K562 (cell line): ENCODE results near the gene TUBB2A. TPM values are rescaled to one million over a fixed set of nuclear protein-coding genes. Genes with fewer than 3 reads are reported as not detected.
A peak's percentile ranks its signal among the peaks of the same experiment; 100 is the strongest.

Experiments
- FOXO4 ChIP-seq: fragments of 450-650 bp; formaldehyde crosslinking; IDR thresholded peaks from 2 replicates; pipeline ENCODE4 v1.4.0; 2020; ENCODE audit warnings: mild to moderate bottlenecking, moderate library complexity
- L3MBTL2 ChIP-seq: fragments of 450-650 bp; IDR thresholded peaks from 2 replicates; pipeline ENCODE4 v1.6.1; 2016; ENCODE audit warnings: mild to moderate bottlenecking, moderate library complexity
- MBD1 ChIP-seq: fragments of 250-450 bp; sonication (Bioruptor Pico); IDR thresholded peaks from 2 replicates; pipeline ENCODE4 v1.8.0; 2022; ENCODE audit warnings: inconsistent platforms
- MEIS2 ChIP-seq: fragments of 450-650 bp; IDR thresholded peaks from 2 replicates; pipeline ENCODE4 v1.6.1; 2014; ENCODE audit warnings: mild to moderate bottlenecking; ENCODE audit not compliant: partially characterized antibody
- SFPQ ChIP-seq: fragments of 200-400 bp; formaldehyde crosslinking; IDR thresholded peaks from 2 replicates; pipeline ENCODE4 v1.6.1; 2017; ENCODE audit warnings: mild to moderate bottlenecking, low read depth, low read length, moderate library complexity
- SIN3A ChIP-seq, 2 experiments: fragments of 150-350 bp in 1 of 2; IDR thresholded peaks; 2 replicates each; pipeline ENCODE4 v1.6.1; 2011 to 2016; ENCODE audit warnings: borderline replicate concordance in 2 of 2, low read depth in 2 of 2, low read length in 2 of 2, mild to moderate bottlenecking in 2 of 2, moderate library complexity in 2 of 2; ENCODE audit not compliant: control insufficient read depth in 1 of 2
- USF1 ChIP-seq: sonication (generic); formaldehyde crosslinking; IDR thresholded peaks from 2 replicates; pipeline ENCODE4 v1.9.0; 2022; ENCODE audit warnings: mild to moderate bottlenecking, missing genetic modification reagents
- ZNF3 ChIP-seq: fragments of 250-450 bp; sonication (Bioruptor Pico); IDR thresholded peaks from 2 replicates; pipeline ENCODE4 v1.5.0; 2021; ENCODE audit warnings: mild to moderate bottlenecking, moderate library complexity
- ZNF518B ChIP-seq: fragments of 250-450 bp; sonication (Bioruptor Pico); IDR thresholded peaks from 2 replicates; pipeline ENCODE4 v1.5.0; 2021; ENCODE audit warnings: mild to moderate bottlenecking, moderate library complexity
- polyA plus RNA-seq, 8 experiments: library from polyadenylated mRNA; depleted of rRNA in 4 of 8; stranded (reverse) in 5 of 8; unstranded in 3 of 8; fragments of >200 nt; fragmentation: Nextera tagmentation in 2 of 8; fragmentation: Illumina TruSeq in 1 of 8; extraction: Ambion mirVana in 2 of 8; extraction: Trizol in 1 of 8; gene quantifications; 2 replicates each; pipeline versions ENCODE4 v1.2.1 to v1.2.3, GENCODE V29; 2011 to 2014; ENCODE audit warnings: inconsistent platforms in 1 of 8, missing spikeins in 1 of 8
- total RNA-seq, 7 experiments: library from RNA; depleted of rRNA in 6 of 7; stranded (reverse); fragments of >200 nt in 6 of 7; fragmentation: Illumina TruSeq in 2 of 7; extraction: Trizol in 2 of 7; gene quantifications; 2 replicates each; pipeline versions ENCODE4 v1.2.1 to v1.2.3, GENCODE V29; 2011 to 2021; ENCODE audit warnings: low replicate concordance in 1 of 7

The TUBB2A gene
- total and polyA plus RNA-seq, 9 of the 15 experiments (the other 6 are each of a cell fraction or from before 2014, with no cell fraction given), result 3.6 to 92.1 (median 45.6) TPM

GRCh38 chr6:3195695-3196497 lies 38.6 kb upstream of the TUBB2A start (continued):
- TF ChIP-seq MBD1 (CRISPR knock-in tag) (no peak), SFPQ (no peak), ZNF518B (CRISPR knock-in tag) (no peak), MEIS2 (peak; percentile 1), FOXO4 (CRISPR knock-in tag) (peak; percentile 79; the same call in 1 of the 2 replicates), L3MBTL2 (peak; percentile 83), SIN3A (IDR thresholded peaks at IDR 0.05; ENCODE audit: borderline replicate concordance in 2 of 2, control insufficient read depth in 1 of 2, low read depth in 2 of 2, low read length in 2 of 2) (0 out of 4 replicates have a peak, but pooled peaks of 1 of the 2 experiments have one; percentile 21), ZNF3 (CRISPR knock-in tag) (no peak), USF1 (CRISPR knock-in tag) (peak; percentile 45)
